ENCODE results near the gene THSD7A.

The THSD7A gene

DNA sequence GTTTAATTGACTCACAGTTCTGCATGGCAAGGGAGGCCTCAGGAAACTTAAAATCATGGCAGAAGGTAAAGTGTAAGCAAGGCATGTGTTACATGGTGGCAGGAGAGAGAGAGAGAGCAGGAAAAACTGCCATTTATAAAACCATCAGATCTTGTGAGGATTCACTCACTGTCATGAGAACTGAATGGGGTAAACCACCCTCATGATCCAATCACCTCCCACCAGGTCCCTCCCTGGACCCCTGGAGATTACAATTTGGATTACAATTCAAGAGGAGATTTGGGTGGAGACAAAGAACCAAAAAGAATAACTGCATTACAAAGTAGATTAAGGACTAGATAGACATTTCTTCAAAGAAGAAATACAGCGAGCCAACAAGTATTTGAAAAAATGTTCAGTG is 324.1 kb downstream of the THSD7A start:
- H3K36me3 ChIP-seq, result no peaks in the 10 kb centered on the region
- no peaks in the 10 kb centered on the region for H3K27me3 ChIP-seq (ENCODE audit: insufficient read depth, low read depth, severe bottlenecking)
- no peak overlapping the region for H3K4me3 ChIP-seq (ENCODE audit: low read depth, low read length)
- H3K9me3 ChIP-seq (ENCODE audit: severe bottlenecking), result no peaks in the 10 kb centered on the region
- DNase-seq, result no peak
- no peak overlapping the region for H3K27ac ChIP-seq
- TF ChIP-seq, protein P1, sequence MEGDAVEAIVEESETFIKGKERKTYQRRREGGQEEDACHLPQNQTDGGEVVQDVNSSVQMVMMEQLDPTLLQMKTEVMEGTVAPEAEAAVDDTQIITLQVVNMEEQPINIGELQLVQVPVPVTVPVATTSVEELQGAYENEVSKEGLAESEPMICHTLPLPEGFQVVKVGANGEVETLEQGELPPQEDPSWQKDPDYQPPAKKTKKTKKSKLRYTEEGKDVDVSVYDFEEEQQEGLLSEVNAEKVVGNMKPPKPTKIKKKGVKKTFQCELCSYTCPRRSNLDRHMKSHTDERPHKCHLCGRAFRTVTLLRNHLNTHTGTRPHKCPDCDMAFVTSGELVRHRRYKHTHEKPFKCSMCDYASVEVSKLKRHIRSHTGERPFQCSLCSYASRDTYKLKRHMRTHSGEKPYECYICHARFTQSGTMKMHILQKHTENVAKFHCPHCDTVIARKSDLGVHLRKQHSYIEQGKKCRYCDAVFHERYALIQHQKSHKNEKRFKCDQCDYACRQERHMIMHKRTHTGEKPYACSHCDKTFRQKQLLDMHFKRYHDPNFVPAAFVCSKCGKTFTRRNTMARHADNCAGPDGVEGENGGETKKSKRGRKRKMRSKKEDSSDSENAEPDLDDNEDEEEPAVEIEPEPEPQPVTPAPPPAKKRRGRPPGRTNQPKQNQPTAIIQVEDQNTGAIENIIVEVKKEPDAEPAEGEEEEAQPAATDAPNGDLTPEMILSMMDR (IDR thresholded peaks at IDR 0.05; ENCODE audit: low read depth, low read length), result no peak

DNA sequence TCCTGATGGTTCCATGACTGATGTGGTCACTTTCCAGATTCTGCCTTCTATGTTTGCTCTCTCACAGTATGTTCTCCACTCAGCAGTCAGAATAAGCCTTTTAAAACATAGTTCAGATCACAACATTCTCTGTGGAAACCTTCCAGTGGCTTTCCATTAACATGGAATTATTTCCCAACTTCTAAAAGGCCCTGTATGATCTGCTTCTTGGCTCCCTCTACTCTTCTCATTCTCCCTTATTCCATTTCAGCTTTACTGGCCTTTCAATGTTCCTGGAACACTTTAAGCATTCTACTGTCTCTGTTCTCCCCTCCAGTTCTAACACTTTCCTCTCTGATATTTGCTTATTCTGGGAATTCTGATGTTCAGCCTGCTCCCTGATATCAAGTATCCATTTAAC is 325.6 kb downstream of the THSD7A start:
- no peak for DNase-seq
- Histone ChIP-seq H3K27ac (no peak overlapping the region), H3K27me3 (ENCODE audit: insufficient read depth, low read depth, severe bottlenecking) (no peaks in the 10 kb centered on the region), H3K9me3 (ENCODE audit: severe bottlenecking) (no peaks in the 10 kb centered on the region), H3K4me3 (ENCODE audit: low read depth, low read length) (no peak overlapping the region), H3K36me3 (no peaks in the 10 kb centered on the region)
- TF ChIP-seq, protein P1 (IDR thresholded peaks at IDR 0.05; ENCODE audit: low read depth, low read length), result no peak

- no peak for DNase-seq
- H3K36me3 ChIP-seq, result no peaks in the 10 kb centered on the region
- no peaks in the 10 kb centered on the region for H3K9me3 ChIP-seq (ENCODE audit: severe bottlenecking)
- no peaks in the 10 kb centered on the region for H3K27me3 ChIP-seq (ENCODE audit: insufficient read depth, low read depth, severe bottlenecking)
- TF ChIP-seq, protein P1 (IDR thresholded peaks at IDR 0.05; ENCODE audit: low read depth, low read length), result no peak
- no peak overlapping the region for H3K4me3 ChIP-seq (ENCODE audit: low read depth, low read length)
- no peak overlapping the region for H3K27ac ChIP-seq
These were observed 326.5 kb downstream of the THSD7A start for GRCh38 chr7:11505471-11505985.

DNA sequence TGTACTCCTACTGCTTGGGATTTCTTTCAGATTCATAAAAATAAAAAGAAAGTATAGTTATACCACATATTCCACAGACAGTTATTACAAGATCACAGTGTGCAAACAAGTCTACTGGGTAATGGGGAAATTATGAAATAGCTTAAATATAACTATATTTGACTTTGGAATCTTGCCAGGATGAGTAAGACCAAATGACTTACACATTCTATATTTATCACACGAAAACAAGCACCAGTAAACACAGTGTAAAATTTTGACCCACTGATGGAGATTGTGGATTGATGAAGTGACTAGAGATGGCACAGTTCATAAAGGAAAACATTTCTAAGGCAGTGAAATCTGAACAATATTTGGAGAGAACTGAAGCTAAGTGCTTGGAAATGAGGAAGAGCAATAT is 339.7 kb downstream of the THSD7A start:
- no peak for DNase-seq
- H3K4me3 ChIP-seq (ENCODE audit: low read depth, low read length), result no peak overlapping the region
- no peaks in the 10 kb centered on the region for H3K27me3 ChIP-seq (ENCODE audit: insufficient read depth, low read depth, severe bottlenecking)
- H3K9me3 ChIP-seq (ENCODE audit: severe bottlenecking), result no peaks in the 10 kb centered on the region
- no peaks in the 10 kb centered on the region for H3K36me3 ChIP-seq
- TF ChIP-seq, protein P1 (IDR thresholded peaks at IDR 0.05; ENCODE audit: low read depth, low read length), result no peak
- no peak overlapping the region for H3K27ac ChIP-seq

DNA sequence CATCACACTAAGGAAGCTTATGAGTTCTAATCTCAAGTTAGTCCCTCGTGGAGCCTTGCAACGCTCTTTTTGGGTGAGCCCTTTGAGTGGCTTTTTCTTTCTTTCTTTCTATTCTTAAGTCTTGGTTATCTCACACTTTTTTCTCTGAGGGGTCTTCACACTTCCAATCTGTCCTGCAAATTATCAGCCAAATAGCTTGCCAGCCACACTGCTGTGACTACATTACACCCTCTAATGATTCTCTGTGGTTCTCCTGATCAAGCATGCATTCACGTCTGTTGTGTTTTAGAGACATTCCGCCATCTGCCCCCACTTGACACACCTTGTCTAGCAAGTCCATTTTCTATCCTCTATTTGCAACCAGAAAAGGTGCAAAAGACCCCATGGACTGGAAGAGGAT is 340.2 kb downstream of the THSD7A start:
- no peak overlapping the region for H3K4me3 ChIP-seq (ENCODE audit: low read depth, low read length)
- no peaks in the 10 kb centered on the region for H3K27me3 ChIP-seq (ENCODE audit: insufficient read depth, low read depth, severe bottlenecking)
- no peak overlapping the region for H3K27ac ChIP-seq
- no peaks in the 10 kb centered on the region for H3K36me3 ChIP-seq
- no peak for DNase-seq
- TF ChIP-seq, protein P1 (IDR thresholded peaks at IDR 0.05; ENCODE audit: low read depth, low read length), result no peak
- no peaks in the 10 kb centered on the region for H3K9me3 ChIP-seq (ENCODE audit: severe bottlenecking)

DNA sequence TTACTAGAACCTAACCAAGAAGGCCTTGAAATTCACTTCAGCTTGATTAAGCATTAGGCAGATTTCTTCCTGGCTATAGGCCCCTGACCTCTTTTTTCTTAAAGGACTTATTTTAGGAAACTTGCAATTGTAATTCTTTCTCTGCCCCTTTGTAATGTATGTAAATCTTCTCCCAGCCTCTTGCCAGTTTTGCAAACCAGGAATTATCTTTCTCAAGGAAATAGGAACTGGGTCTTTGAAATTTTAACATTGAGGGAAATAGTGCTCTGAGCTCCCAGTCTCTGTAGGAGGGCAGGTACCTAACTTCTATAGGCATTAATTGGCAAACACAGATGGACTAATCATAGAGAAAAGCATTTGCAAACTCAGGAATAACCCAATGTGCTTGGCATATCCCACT is 342.7 kb downstream of the THSD7A start:
- no peaks in the 10 kb centered on the region for H3K27me3 ChIP-seq (ENCODE audit: insufficient read depth, low read depth, severe bottlenecking)
- no peaks in the 10 kb centered on the region for H3K9me3 ChIP-seq (ENCODE audit: severe bottlenecking)
- no peaks in the 10 kb centered on the region for H3K36me3 ChIP-seq
- DNase-seq, result no peak
- H3K4me3 ChIP-seq (ENCODE audit: low read depth, low read length), result no peak overlapping the region
- TF ChIP-seq, protein P1 (IDR thresholded peaks at IDR 0.05; ENCODE audit: low read depth, low read length), result no peak
- no peak overlapping the region for H3K27ac ChIP-seq

Data from WERI-Rb-1 (cell line).